Upper lobe of right lung (tissue), 1 donor: ENCODE results near the gene CD300LG. TPM values are rescaled to one million over a fixed set of nuclear protein-coding genes. Genes with fewer than 3 reads are reported as not detected.
A peak's percentile ranks its signal among the peaks of the same experiment; 100 is the strongest.

ENCODE experiments used
- ATAC-seq: fragments of 200-7000 bp; cut with Tn5 transposase; one replicate; pipeline ENCODE4 v1.9.1; 2020; ENCODE audit warnings: mild to moderate bottlenecking, moderate library complexity
- DNase-seq: peaks from one replicate; pipeline ENCODE4 v3.0.0-alpha.2; 2020
- H3K27ac ChIP-seq: fragments of 200-600 bp; one replicate; pipeline ENCODE4 v1.8.0; 2022
- H3K27me3 ChIP-seq: fragments of 200-600 bp; one replicate; pipeline ENCODE4 v1.8.0; 2022; ENCODE audit warnings: mild to moderate bottlenecking
- H3K36me3 ChIP-seq: fragments of 200-600 bp; one replicate; pipeline ENCODE4 v1.8.0; 2022
- H3K4me1 ChIP-seq: fragments of 200-600 bp; one replicate; pipeline ENCODE4 v1.8.0; 2022
- H3K4me3 ChIP-seq: fragments of 200-600 bp; one replicate; pipeline ENCODE4 v1.8.0; 2022; ENCODE audit warnings: mild to moderate bottlenecking
- H3K9me3 ChIP-seq: fragments of 200-600 bp; one replicate; pipeline ENCODE4 v1.8.0; 2022
- intact Hi-C: fragments of 100-400 bp; cut with DNase I; formaldehyde crosslinking; loops from one replicate; pipeline ENCODE4 v1.11.0; 2022
- total RNA-seq: library from RNA; stranded (reverse); fragmentation: NEBNext Ultra II Directional; extraction: Animal tissue kit (Norgen Biotek cat#: 25700); gene quantifications from one replicate; pipeline ENCODE4 v1.2.1, GENCODE V29; 2021
- TF ChIP-seq, protein P1 (sequence below): fragments of 200-600 bp; IDR thresholded peaks from one replicate; pipeline ENCODE4 v1.8.0; 2022; ENCODE audit warnings: antibody characterized with exemption
- donor health status: DM: no; HTN: yes; CAD: no; lungs with severe emphysema.

The CD300LG gene
- total RNA-seq, 1 donor from 2014 or later, result 0.81 TPM

DNA sequence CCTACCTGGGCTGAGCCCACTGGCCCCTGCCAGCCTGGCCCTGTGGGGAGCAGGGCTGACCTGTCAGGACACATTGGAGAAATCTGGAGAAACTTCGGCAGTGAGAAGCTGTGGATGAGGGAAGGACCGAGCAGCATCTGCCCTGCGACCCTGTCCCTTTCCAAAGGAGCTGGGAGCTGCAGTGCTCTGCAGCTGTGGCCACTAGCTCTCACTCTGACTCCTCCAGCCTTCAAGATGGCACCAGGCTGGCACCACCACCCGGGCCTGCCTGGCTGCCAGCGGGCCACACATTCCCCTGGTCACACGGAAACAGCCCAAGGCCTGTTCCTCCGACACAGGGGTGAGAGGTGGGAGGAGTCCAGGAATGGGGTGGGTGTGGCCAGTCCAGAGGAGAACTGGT lies 30.1 kb downstream of the CD300LG start:
- no peak overlapping the region for H3K4me3 ChIP-seq
- no peak for ATAC-seq
- peaks cover 6% of the 10 kb centered on the region for H3K27me3 ChIP-seq
- intact Hi-C loops, result no loop called here
- no peaks in the 10 kb centered on the region for H3K4me1 ChIP-seq
- H3K36me3 ChIP-seq, result no peaks in the 10 kb centered on the region
- DNase-seq, result no peak
- H3K27ac ChIP-seq, result no peak overlapping the region
- H3K9me3 ChIP-seq, result no peaks in the 10 kb centered on the region
- TF ChIP-seq, protein P1, sequence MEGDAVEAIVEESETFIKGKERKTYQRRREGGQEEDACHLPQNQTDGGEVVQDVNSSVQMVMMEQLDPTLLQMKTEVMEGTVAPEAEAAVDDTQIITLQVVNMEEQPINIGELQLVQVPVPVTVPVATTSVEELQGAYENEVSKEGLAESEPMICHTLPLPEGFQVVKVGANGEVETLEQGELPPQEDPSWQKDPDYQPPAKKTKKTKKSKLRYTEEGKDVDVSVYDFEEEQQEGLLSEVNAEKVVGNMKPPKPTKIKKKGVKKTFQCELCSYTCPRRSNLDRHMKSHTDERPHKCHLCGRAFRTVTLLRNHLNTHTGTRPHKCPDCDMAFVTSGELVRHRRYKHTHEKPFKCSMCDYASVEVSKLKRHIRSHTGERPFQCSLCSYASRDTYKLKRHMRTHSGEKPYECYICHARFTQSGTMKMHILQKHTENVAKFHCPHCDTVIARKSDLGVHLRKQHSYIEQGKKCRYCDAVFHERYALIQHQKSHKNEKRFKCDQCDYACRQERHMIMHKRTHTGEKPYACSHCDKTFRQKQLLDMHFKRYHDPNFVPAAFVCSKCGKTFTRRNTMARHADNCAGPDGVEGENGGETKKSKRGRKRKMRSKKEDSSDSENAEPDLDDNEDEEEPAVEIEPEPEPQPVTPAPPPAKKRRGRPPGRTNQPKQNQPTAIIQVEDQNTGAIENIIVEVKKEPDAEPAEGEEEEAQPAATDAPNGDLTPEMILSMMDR, result no peak

DNA sequence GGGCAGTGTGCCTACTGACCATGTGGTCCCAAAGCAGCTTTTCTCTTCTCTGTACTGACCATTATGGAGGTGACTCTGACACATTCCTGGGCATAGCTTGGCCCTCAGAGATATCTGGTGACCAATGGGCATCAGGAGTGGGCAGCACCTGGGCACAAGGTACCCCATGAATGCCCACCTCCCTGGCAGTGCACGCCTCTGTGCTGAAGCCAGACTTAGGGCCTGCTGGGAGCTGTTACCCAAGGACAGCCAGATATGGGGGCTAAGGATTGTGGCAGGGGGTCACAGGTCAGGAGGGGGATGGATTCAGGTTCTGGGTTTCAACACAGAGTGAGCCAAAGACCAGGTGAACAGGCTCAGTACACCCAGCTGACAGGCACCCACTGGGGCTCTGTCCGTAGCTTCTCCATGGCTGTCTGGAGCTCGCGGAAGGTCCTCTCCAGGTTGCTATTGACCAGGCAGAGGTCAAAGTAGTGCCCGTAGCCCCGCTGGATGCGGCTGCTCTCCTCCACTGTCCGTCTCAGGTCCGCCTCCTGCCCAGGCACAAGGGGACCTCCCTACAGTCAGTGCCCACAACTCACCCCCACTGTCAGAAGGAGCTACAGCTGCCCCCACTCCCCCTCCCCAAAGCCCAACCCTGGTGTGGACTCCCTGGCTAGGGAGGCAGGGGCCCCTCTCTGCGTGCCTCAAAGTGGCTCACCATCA lies 30.6 kb downstream of the CD300LG start:
- Histone ChIP-seq H3K4me3 (no peak overlapping the region), H3K4me1 (no peaks in the 10 kb centered on the region)
- no peak for DNase-seq

DNA sequence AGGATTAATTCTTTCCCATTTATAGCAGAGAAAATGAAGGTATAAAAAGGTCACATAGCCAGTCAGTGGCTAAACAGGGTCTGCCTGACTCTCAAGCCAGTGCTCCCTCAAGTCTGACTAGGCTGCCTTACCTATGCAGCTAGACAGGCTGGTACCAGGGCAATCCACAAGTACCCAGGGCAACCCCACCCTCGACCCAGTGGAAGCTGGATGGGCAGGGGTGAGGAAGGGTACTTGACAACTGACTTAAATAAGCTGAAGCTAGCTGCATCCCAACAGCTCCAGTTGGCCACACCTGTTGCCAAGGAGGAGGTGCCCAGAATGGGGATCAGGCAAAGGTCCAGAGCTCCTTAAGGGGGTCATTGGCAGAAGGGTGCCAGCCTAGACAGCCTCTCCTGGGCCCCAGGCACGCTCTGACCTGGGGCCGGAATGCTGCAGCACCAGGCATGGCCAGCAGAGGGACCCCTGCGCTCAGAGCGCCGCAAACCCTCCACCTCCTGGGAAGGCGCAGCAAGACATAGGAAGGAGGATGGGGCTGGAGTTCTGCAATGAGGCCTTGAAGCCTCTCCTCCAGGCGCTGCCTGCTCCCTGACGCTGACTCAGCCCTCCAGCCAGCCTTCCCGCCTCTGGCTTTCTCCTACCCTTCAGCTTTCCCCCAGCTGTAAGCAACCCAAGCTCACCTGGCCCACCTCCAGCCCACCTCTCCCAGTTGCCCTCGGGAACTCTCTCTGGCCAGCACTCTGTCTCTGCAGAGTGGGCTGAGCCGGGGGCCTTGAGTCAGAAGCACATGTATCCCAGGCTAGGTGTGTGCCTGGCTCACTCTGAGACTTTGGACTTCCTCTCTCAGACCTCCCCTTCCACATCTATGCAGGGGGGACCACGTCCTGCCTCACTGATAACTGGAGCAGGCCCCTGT lies 31.5 kb downstream of the CD300LG start:
- H3K27ac ChIP-seq, result no peak overlapping the region
- H3K4me1 ChIP-seq, result no peaks in the 10 kb centered on the region
- TF ChIP-seq, protein P1, result peak; percentile 94
- no peaks in the 10 kb centered on the region for H3K9me3 ChIP-seq
- no peaks in the 10 kb centered on the region for H3K27me3 ChIP-seq
- DNase-seq (peak; percentile 83), ATAC-seq (peak; percentile 92)
- intact Hi-C loops, result no loop called here
- no peaks in the 10 kb centered on the region for H3K36me3 ChIP-seq
- H3K4me3 ChIP-seq, result no peak overlapping the region

More for the DNA sequence above, 30.6 kb downstream of the CD300LG start:
- TF ChIP-seq, protein P1, result no peak
- no peak overlapping the region for H3K27ac ChIP-seq
- H3K9me3 ChIP-seq, result no peaks in the 10 kb centered on the region
- no peaks in the 10 kb centered on the region for H3K36me3 ChIP-seq
- peaks cover 6% of the 10 kb centered on the region for H3K27me3 ChIP-seq
- intact Hi-C loops, result no loop called here
- no peak for ATAC-seq

DNA sequence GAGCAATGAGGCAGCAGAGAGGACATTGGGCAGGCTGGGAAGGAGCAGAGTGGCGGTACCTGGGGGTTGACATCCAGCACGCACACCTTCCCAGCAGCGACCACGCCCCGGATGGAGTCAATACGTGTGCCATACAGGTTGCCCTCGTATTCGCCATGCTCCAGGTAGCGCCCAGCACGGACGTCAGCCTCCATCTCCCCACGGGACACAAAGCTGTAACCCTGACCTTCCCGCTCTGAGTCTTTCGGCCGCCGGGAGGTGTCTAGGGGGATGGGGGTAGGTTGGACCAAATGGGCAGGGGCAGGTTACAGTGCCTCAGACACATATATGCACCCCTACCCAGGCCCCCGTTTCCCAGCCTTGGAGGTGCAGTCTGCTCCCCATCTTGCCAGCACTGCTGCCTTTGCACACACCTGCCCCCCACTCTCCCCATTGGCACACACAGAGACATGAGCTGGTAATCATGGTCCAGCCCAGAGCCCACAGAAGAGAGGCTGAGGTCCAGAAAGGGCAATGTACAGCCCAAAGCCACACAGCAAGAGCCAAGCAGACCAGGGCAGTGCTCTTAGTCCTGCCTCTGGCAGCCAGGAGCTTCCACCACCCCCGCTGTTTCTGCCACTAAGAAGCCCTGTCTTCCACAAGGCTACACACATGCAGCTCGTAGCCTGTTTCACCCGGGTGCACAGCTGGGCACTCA lies 32.9 kb downstream of the CD300LG start:
- intact Hi-C loops, result no loop called here

DNA sequence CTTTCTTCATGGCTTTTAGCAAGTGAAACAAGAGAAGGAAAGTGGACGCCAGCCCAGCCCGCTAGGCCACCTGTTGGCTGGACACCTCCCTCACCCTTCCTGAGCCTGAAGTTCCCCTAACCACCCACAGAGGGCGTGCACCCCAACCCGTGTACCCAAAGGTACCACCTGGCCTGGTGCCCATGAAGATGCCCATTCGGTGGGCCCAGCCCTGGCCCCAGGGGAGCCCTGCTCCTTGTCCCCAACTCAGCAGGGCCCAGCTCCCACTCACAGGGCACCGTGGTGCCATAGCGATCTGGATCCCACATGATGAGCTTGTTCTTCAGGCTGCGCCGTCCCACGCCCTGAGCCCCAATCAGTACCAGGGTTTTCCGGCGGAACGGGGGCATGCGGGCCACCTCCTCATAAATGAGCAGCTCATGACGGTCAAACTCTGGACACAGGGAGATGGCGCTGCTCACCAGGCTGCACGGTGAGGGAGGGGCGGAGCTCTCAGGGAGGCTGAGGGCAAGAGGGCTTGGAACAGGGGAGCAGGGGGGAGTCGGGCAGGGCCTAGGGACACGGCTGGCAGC lies 33.5 kb downstream of the CD300LG start:
- H3K4me3 ChIP-seq, result no peak overlapping the region
- no peaks in the 10 kb centered on the region for H3K9me3 ChIP-seq
- H3K27ac ChIP-seq, result no peak overlapping the region
- H3K27me3 ChIP-seq, result no peaks in the 10 kb centered on the region
- DNase-seq (peak; percentile 71), ATAC-seq (peak; percentile 54)
- no peaks in the 10 kb centered on the region for H3K4me1 ChIP-seq
- no peaks in the 10 kb centered on the region for H3K36me3 ChIP-seq
- TF ChIP-seq, protein P1, result peak; percentile 64
- intact Hi-C loops, result no loop called here

More for the DNA sequence above, 32.9 kb downstream of the CD300LG start:
- DNase-seq (no peak), ATAC-seq (no peak)
- Histone ChIP-seq H3K36me3 (no peaks in the 10 kb centered on the region), H3K9me3 (no peaks in the 10 kb centered on the region), H3K27me3 (no peaks in the 10 kb centered on the region), H3K27ac (no peak overlapping the region), H3K4me1 (no peaks in the 10 kb centered on the region), H3K4me3 (no peak overlapping the region)
- TF ChIP-seq, protein P1, result no peak
